Right cardiac atrium (tissue), 5 donors: ENCODE results near the gene ANAPC16. TPM values are rescaled to one million over a fixed set of nuclear protein-coding genes. Genes with fewer than 3 reads are reported as not detected.
A peak's percentile ranks its signal among the peaks of the same experiment; 100 is the strongest.

Source experiments
- ATAC-seq, 2 donors: fragments of 200-7000 bp; cut with Tn5 transposase; one replicate each; pipeline versions ENCODE4 v1.8.0 to v1.9.1; 2020; ENCODE audit warnings: moderate library complexity in 2 of 2, mild to moderate bottlenecking in 1 of 2
- DNase-seq, 3 donors: peaks; one replicate each; pipeline ENCODE4 v3.0.0-alpha.2; 2020
- H3K27ac ChIP-seq: one replicate; pipeline ENCODE4 v1.5.1; 2013; ENCODE audit warnings: mild to moderate bottlenecking, low read length, control low read depth, moderate library complexity
- H3K27me3 ChIP-seq: one replicate; pipeline ENCODE4 v1.6.1; 2013; ENCODE audit not compliant: control insufficient read depth, insufficient read depth
- H3K4me1 ChIP-seq: one replicate; pipeline ENCODE4 v1.6.1; 2013; ENCODE audit warnings: low read length; ENCODE audit not compliant: control insufficient read depth, insufficient read depth
- H3K4me3 ChIP-seq: one replicate; pipeline ENCODE4 v1.5.1; 2013; ENCODE audit warnings: low read length, control low read depth
- H3K9me3 ChIP-seq: one replicate; pipeline ENCODE4 v1.6.1; 2013; ENCODE audit warnings: low read length; ENCODE audit not compliant: control insufficient read depth
- WGBS: extraction: QIAGEN DNeasy Blood & Tissue Kit; methylation state at CpG from one replicate; pipeline ENCODE4 v1.1.7; 2013; 5-methylcytosine and 5-hydroxymethylcytosine counted together
- intact Hi-C, 4 donors: fragments of 100-400 bp; cut with DNase I; formaldehyde crosslinking; loops; one replicate each; pipeline versions ENCODE4 v1.11.0 to v1.14.0; 2022 to 2023
- polyA plus RNA-seq: library from polyadenylated mRNA; stranded (reverse); fragments of 200-250 nt; gene quantifications from one replicate; pipeline ENCODE4 v1.2.3, GENCODE V29; 2013
- total RNA-seq, 4 donors: library from RNA; stranded (reverse); fragmentation: NEBNext Ultra II Directional; extraction: Animal tissue kit (Norgen Biotek cat#: 25700); gene quantifications; one replicate each; pipeline ENCODE4 v1.2.1, GENCODE V29; 2021
- donor health status: healthy with polysubstance abuse.
- donor health status: DM: no; HTN: yes; CAD: no.
- donor health status: DM: no; HTN: no; CAD: no.
- donor health status: DM: no; HTN: yes; CAD: no; lungs with severe emphysema.
- donor health status: DM: yes; HTN: yes; CAD: no.

The ANAPC16 gene
- total and polyA plus RNA-seq, 5 donors, result 190 to 287 (median 233) TPM

GRCh38 chr10:72254813-72255568 is 39.2 kb downstream of the ANAPC16 start:
- ATAC-seq (peak; percentile 93 to 95), DNase-seq (peak; percentile 93 to 98 (median 95))
- H3K27ac ChIP-seq, result peak overlapping the region; percentile 95
- 7% methylated on average over 15 of the region's 15 CpGs for WGBS
- no peaks in the 10 kb centered on the region for H3K9me3 ChIP-seq
- no peak overlapping the region for H3K4me3 ChIP-seq
- peaks cover 34% of the 10 kb centered on the region for H3K4me1 ChIP-seq
- no peaks in the 10 kb centered on the region for H3K27me3 ChIP-seq
- intact Hi-C loops, result no loop called here

GRCh38 chr10:72255977-72256729 is 40.3 kb downstream of the ANAPC16 start:
- H3K27ac ChIP-seq, result peak overlapping the region; percentile 95
- no peaks in the 10 kb centered on the region for H3K9me3 ChIP-seq
- no peak for DNase-seq
- no peaks in the 10 kb centered on the region for H3K27me3 ChIP-seq
- intact Hi-C loops, result no loop called here
- no peak for ATAC-seq
- H3K4me1 ChIP-seq, result peaks cover 34% of the 10 kb centered on the region
- H3K4me3 ChIP-seq, result no peak overlapping the region
- 89% methylated on average over 6 of the region's 6 CpGs for WGBS

GRCh38 chr10:72257051-72257892 is 41.5 kb downstream of the ANAPC16 start:
- peak in 1 of 3 donors; percentile 71 for DNase-seq
- H3K4me1 ChIP-seq, result peaks cover 31% of the 10 kb centered on the region
- intact Hi-C loops, result no loop called here
- H3K27me3 ChIP-seq, result no peaks in the 10 kb centered on the region
- H3K9me3 ChIP-seq, result no peaks in the 10 kb centered on the region
- no peak for ATAC-seq
- H3K27ac ChIP-seq, result peak overlapping the region; percentile 80
- H3K4me3 ChIP-seq, result no peak overlapping the region
- 68% methylated on average over 8 of the region's 8 CpGs for WGBS

- intact Hi-C loops, result no loop called here
Observed at GRCh38 chr10:72258617-72259016, 42.8 kb downstream of the ANAPC16 start.

GRCh38 chr10:72259491-72260238 is 43.9 kb downstream of the ANAPC16 start:
- no peak overlapping the region for H3K4me3 ChIP-seq
- peak overlapping the region; percentile 95 for H3K27ac ChIP-seq
- peak in 1 of 3 donors; percentile 62 for DNase-seq
- H3K9me3 ChIP-seq, result no peaks in the 10 kb centered on the region
- peaks cover 22% of the 10 kb centered on the region for H3K4me1 ChIP-seq
- 29% methylated on average over 5 of the region's 5 CpGs for WGBS
- ATAC-seq, result peak in 1 of 2 donors; percentile 43
- no peaks in the 10 kb centered on the region for H3K27me3 ChIP-seq
- intact Hi-C loops, result no loop called here

More at GRCh38 chr10:72258617-72259016, 42.8 kb downstream of the ANAPC16 start:
- WGBS, result 96% methylated on average over 4 of the region's 4 CpGs
- Histone ChIP-seq H3K4me1 (peaks cover 25% of the 10 kb centered on the region), H3K4me3 (no peak overlapping the region), H3K27me3 (no peaks in the 10 kb centered on the region), H3K27ac (peak overlapping the region; percentile 80), H3K9me3 (no peaks in the 10 kb centered on the region)
- DNase-seq, result no peak
- no peak for ATAC-seq

- Histone ChIP-seq H3K4me3 (no peak overlapping the region), H3K9me3 (no peaks in the 10 kb centered on the region), H3K4me1 (peaks cover 20% of the 10 kb centered on the region), H3K27me3 (no peaks in the 10 kb centered on the region), H3K27ac (peak overlapping the region; percentile 95)
- 10% methylated on average over 19 of the region's 19 CpGs for whole genome bisulfite sequencing
- ATAC-seq, result peak; percentile 92 to 93
- peak; percentile 89 to 96 (median 96) for DNase-seq
- intact Hi-C loops, result no loop called here
Observed at GRCh38 chr10:72260239-72260975, 44.6 kb downstream of the ANAPC16 start.

- 4% methylated on average over 30 of the region's 30 CpGs for WGBS
- Histone ChIP-seq H3K27me3 (no peaks in the 10 kb centered on the region), H3K4me3 (peak overlapping the region; percentile 45), H3K4me1 (peaks cover 20% of the 10 kb centered on the region), H3K9me3 (no peaks in the 10 kb centered on the region), H3K27ac (peak overlapping the region; percentile 98)
- intact Hi-C loops, result no loop called here
- no peak for DNase-seq
- ATAC-seq, result peak; percentile 10 to 15
Observed at GRCh38 chr10:72260976-72261783, 45.4 kb downstream of the ANAPC16 start.

- intact Hi-C loops, result no loop called here
- no peaks in the 10 kb centered on the region for H3K9me3 ChIP-seq
- peaks cover 17% of the 10 kb centered on the region for H3K4me1 ChIP-seq
- DNase-seq (no peak), ATAC-seq (no peak)
- peak overlapping the region; percentile 98 for H3K27ac ChIP-seq
- 94% methylated on average over 7 of the region's 7 CpGs for WGBS
- no peaks in the 10 kb centered on the region for H3K27me3 ChIP-seq
- no peak overlapping the region for H3K4me3 ChIP-seq
Observed at GRCh38 chr10:72261784-72262404, 46.1 kb downstream of the ANAPC16 start.

- WGBS, result 73% methylated on average over 6 of the region's 6 CpGs
- H3K9me3 ChIP-seq, result no peaks in the 10 kb centered on the region
- ATAC-seq (no peak), DNase-seq (peak in 1 of 3 donors; percentile 19)
- intact Hi-C loops, result no loop called here
- H3K27ac ChIP-seq, result no peak overlapping the region
- no peak overlapping the region for H3K4me3 ChIP-seq
- no peaks in the 10 kb centered on the region for H3K27me3 ChIP-seq
- peaks cover 13% of the 10 kb centered on the region for H3K4me1 ChIP-seq
Observed at GRCh38 chr10:72263613-72264241, 47.9 kb downstream of the ANAPC16 start.
